ENCODE data around the gene RIOK1. TPM values are rescaled to one million over a fixed set of nuclear protein-coding genes. Genes with fewer than 3 reads are reported as not detected.
"Not testable (repeated sequence)": the region's sequence is repeated elsewhere in the genome, so short reads cannot be mapped to it uniquely, and the experiment has no call there.

RIOK1 gene
- total RNA-seq, 1 donor from 2014 or later = 38.3 TPM

GRCh38 chr6:7351916-7352315, 37.7 kb upstream of the RIOK1 start:
- CTCF ChIA-PET; H3K9me3 Mint-ChIP-seq; H3K27ac Mint-ChIP-seq; POLR2A ChIA-PET; DNase-seq; H3K4me1 Mint-ChIP-seq; ATAC-seq (ENCODE audit: low read depth); intact Hi-C loops (cut with micrococcal nuclease); H3K36me3 Mint-ChIP-seq (ENCODE audit: low read depth); H3K4me3 Mint-ChIP-seq: not testable (repeated sequence)
- peaks cover 14% of the 10 kb centered on the region for H3K27me3 Mint-ChIP-seq

DNA sequence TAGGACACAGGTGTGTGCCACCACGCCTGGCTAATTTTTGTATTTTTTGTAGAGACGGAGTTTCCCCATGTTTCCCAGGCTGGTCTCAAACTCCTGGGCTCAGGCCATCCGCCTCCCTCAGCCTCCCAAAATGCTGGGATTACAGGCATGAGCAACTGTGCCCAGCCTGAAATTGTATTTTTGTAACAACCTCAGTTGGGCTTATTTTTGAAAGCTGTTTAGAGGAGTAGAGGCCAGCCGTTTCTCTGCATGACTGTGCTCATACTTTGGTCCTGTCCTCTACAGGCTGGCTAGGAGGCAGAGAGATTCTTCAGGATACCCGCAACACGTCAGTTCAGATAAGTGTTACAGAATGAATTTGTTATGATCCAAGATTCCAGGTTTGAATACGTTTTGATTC, 22.2 kb upstream of the RIOK1 start:
- no peak overlapping the region for H3K27ac Mint-ChIP-seq
- DNase-seq = no peak
- H3K27me3 Mint-ChIP-seq = peaks cover 13% of the 10 kb centered on the region
- no peaks in the 10 kb centered on the region for H3K36me3 Mint-ChIP-seq (ENCODE audit: low read depth)
- H3K4me3 Mint-ChIP-seq = no peak overlapping the region
- H3K4me1 Mint-ChIP-seq = no peaks in the 10 kb centered on the region
- H3K9me3 Mint-ChIP-seq = no peaks in the 10 kb centered on the region
- ChIA-PET CTCF (no interaction called here), POLR2A (interaction anchor here (0.7 kb wide), 1 partner anchor 10 kb away, joined by 6 read pairs; no protein-coding TSS in a partner anchor)
- intact Hi-C loops (cut with micrococcal nuclease) = no loop called here
- ATAC-seq (ENCODE audit: low read depth) = no peak
- TF ChIP-seq CTCF (IDR thresholded peaks at IDR 0.05) = no peak

GRCh38 chr6:7373739-7374138, 15.9 kb upstream of the RIOK1 start:
- no peak overlapping the region for H3K27ac Mint-ChIP-seq
- ChIA-PET CTCF (no interaction called here), POLR2A (no interaction called here)
- intact Hi-C loops (cut with micrococcal nuclease) = no loop called here
- peaks cover 7% of the 10 kb centered on the region for H3K27me3 Mint-ChIP-seq
- H3K4me3 Mint-ChIP-seq = no peak overlapping the region
- TF ChIP-seq CTCF (IDR thresholded peaks at IDR 0.05) = no peak
- H3K36me3 Mint-ChIP-seq (ENCODE audit: low read depth) = no peaks in the 10 kb centered on the region
- no peak for ATAC-seq (ENCODE audit: low read depth)
- no peaks in the 10 kb centered on the region for H3K9me3 Mint-ChIP-seq
- no peaks in the 10 kb centered on the region for H3K4me1 Mint-ChIP-seq
- DNase-seq = no peak

GRCh38 chr6:7377961-7378360, 11.6 kb upstream of the RIOK1 start:
- Mint-ChIP-seq H3K9me3 (no peaks in the 10 kb centered on the region), H3K4me1 (no peaks in the 10 kb centered on the region), H3K4me3 (no peak overlapping the region), H3K27ac (no peak overlapping the region), H3K36me3 (ENCODE audit: low read depth) (no peaks in the 10 kb centered on the region), H3K27me3 (peaks cover 6% of the 10 kb centered on the region)
- POLR2A ChIA-PET = interaction anchor here (0.5 to 0.7 kb wide), 2 partner anchors 10 to 113 kb away, joined by 3 to 6 read pairs; no protein-coding TSS in a partner anchor
- no peak for ATAC-seq (ENCODE audit: low read depth)
- intact Hi-C loops (cut with micrococcal nuclease) = no loop called here
- CTCF ChIA-PET = no interaction called here
- TF ChIP-seq CTCF (IDR thresholded peaks at IDR 0.05) = no peak
- DNase-seq = no peak

DNA sequence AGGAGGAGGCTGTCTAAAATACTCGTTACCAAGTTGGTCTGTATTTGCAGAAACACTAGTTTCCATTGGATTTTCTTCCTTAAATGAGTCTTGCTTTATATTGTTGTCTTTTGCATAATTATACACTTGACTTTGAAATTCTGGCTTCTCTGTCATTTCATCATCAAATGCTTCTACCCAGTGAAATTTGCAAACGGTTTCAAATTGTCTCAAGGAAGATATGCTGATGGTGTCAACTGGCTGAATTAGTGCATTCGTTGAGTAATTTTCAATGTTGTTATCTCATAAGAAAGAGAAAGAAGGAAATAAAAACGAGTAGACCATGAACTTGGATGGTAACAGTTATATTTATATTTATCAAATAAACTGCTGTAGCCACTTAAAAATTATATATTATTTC, 10.9 kb upstream of the RIOK1 start:
- no peak for TF ChIP-seq CTCF (IDR thresholded peaks at IDR 0.05)
- Mint-ChIP-seq H3K27me3 (peaks cover 4% of the 10 kb centered on the region), H3K27ac (no peak overlapping the region), H3K36me3 (ENCODE audit: low read depth) (no peaks in the 10 kb centered on the region), H3K4me1 (no peaks in the 10 kb centered on the region), H3K4me3 (no peak overlapping the region), H3K9me3 (no peaks in the 10 kb centered on the region)
- no peak for ATAC-seq (ENCODE audit: low read depth)
- POLR2A ChIA-PET = no interaction called here
- CTCF ChIA-PET = no interaction called here
- intact Hi-C loops (cut with micrococcal nuclease) = no loop called here
- DNase-seq = no peak

GRCh38 chr6:7381092-7381491, 8.5 kb upstream of the RIOK1 start:
- DNase-seq (no peak), ATAC-seq (ENCODE audit: low read depth) (no peak)
- Mint-ChIP-seq H3K4me1 (no peaks in the 10 kb centered on the region), H3K4me3 (no peak overlapping the region), H3K36me3 (ENCODE audit: low read depth) (no peaks in the 10 kb centered on the region), H3K27ac (no peak overlapping the region), H3K9me3 (no peaks in the 10 kb centered on the region), H3K27me3 (peaks cover 2% of the 10 kb centered on the region)
- no peak for TF ChIP-seq CTCF (IDR thresholded peaks at IDR 0.05)
- ChIA-PET CTCF (no interaction called here), POLR2A (no interaction called here)
- intact Hi-C loops (cut with micrococcal nuclease) = no loop called here

Data from activated B cell treated with CpG ODN at 0.5 μM for 24 hours (primary cell).